ENCODE data around the gene C17orf75.
"Not testable (repeated sequence)": the region's sequence is repeated elsewhere in the genome, so short reads cannot be mapped to it uniquely, and the experiment has no call there.

Gene C17orf75

DNA sequence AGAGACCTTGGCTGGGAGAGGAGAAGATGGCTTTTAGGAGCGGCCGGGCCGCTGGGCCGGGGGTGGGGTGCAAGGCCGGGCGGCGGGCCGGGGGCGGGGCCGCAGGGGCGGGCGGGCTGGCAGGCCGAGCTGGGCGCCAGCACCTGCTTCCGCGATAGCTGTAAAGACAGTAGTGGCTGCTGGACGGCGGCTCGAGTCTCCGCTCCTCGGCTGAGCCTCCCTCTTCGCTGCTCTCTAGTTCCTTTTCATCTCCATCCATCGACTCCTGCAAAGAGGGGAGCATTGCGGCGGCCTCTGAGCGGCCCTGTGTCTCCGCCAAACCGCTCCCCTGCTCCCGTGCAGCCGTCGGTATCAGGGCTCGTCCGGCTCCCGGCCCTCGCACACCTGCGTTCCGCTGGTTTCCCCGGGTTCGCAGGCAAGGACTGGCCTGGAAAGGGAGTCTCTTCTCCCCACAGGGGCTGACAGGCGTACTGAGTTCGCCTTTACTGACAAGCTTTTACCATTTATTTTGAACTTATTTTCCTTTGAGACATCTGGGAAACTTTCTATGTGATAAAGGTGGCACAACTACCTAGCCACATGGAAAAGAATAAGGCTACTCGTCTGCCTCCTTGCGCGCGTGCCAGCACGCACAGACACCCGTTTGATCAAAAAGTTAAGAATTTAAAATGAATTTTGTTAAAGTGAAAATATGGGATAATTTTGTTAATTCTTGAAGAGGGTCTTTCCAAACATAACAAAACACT, at the start of gene C17orf75:
C17orf75 (minus strand) TSS at position 317 of the 746 bp plus-strand sequence; CDS start at position 283, 34 bp downstream.
- DNase-seq (ENCODE audit: extremely low read depth, low read depth): no peak
- TF ChIP-seq, protein P1, sequence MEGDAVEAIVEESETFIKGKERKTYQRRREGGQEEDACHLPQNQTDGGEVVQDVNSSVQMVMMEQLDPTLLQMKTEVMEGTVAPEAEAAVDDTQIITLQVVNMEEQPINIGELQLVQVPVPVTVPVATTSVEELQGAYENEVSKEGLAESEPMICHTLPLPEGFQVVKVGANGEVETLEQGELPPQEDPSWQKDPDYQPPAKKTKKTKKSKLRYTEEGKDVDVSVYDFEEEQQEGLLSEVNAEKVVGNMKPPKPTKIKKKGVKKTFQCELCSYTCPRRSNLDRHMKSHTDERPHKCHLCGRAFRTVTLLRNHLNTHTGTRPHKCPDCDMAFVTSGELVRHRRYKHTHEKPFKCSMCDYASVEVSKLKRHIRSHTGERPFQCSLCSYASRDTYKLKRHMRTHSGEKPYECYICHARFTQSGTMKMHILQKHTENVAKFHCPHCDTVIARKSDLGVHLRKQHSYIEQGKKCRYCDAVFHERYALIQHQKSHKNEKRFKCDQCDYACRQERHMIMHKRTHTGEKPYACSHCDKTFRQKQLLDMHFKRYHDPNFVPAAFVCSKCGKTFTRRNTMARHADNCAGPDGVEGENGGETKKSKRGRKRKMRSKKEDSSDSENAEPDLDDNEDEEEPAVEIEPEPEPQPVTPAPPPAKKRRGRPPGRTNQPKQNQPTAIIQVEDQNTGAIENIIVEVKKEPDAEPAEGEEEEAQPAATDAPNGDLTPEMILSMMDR (IDR thresholded peaks at IDR 0.05; ENCODE audit: low read depth, low read length): no peak

- TF ChIP-seq, protein P1 (IDR thresholded peaks at IDR 0.05; ENCODE audit: low read depth, low read length): no peak
- DNase-seq (ENCODE audit: extremely low read depth, low read depth): no peak
Observed at GRCh38 chr17:32388613-32389459, 46.9 kb upstream of the C17orf75 start.

GRCh38 chr17:32388128-32388527, 46.2 kb upstream of the C17orf75 start:
- DNase-seq (ENCODE audit: extremely low read depth, low read depth): not testable (repeated sequence)

- DNase-seq (ENCODE audit: extremely low read depth, low read depth): no peak
- TF ChIP-seq, protein P1 (IDR thresholded peaks at IDR 0.05; ENCODE audit: low read depth, low read length): no peak
Observed at GRCh38 chr17:32386844-32387243, 44.9 kb upstream of the C17orf75 start.

- no peak for DNase-seq (ENCODE audit: extremely low read depth, low read depth)
- TF ChIP-seq, protein P1 (IDR thresholded peaks at IDR 0.05; ENCODE audit: low read depth, low read length): no peak
Observed at GRCh38 chr17:32385971-32386370, 44.0 kb upstream of the C17orf75 start.

DNA sequence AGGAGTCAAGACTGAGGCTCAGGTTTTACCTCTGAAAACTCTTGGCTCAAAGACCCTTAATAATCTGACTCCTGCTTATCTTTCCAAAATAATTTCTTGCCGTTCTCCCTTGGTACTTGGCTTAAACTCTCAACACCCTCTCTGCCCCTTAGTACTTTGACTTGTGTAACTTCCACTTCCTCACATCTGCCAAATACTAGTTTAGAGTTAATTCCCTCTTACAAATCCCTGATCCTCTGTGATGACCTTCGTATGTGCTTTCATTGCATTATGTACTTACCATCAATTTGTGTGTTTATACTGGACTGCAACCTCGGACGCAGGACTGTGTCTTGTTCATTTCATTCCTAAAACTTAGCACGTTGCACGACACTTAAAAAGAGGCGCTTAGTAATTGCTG, 43.1 kb upstream of the C17orf75 start:
- TF ChIP-seq, protein P1 (IDR thresholded peaks at IDR 0.05; ENCODE audit: low read depth, low read length): no peak
- no peak for DNase-seq (ENCODE audit: extremely low read depth, low read depth)

GRCh38 chr17:32383926-32384434, 42.0 kb upstream of the C17orf75 start:
- TF ChIP-seq, protein P1 (IDR thresholded peaks at IDR 0.05; ENCODE audit: low read depth, low read length): no peak
- no peak for DNase-seq (ENCODE audit: extremely low read depth, low read depth)

Data from AG09319 (cell line).